ENCODE measurements around the gene ZNF710.

GRCh38 chr15:90124507-90124906 lies 123.4 kb downstream of the ZNF710 start:
- TF ChIP-seq CTCF (IDR thresholded peaks at IDR 0.05) (no peak), POLR2A (IDR thresholded peaks at IDR 0.05) (no peak)
